Breast epithelium (tissue), 3 donors: ENCODE results near the gene CTAGE4.
"Not testable (repeated sequence)": the region's sequence is repeated elsewhere in the genome, so short reads cannot be mapped to it uniquely, and the experiment has no call there.

ENCODE experiments used
- CTCF ChIP-seq, 3 donors: fragments of 450-650 bp; IDR thresholded peaks; one replicate each; pipeline ENCODE4 v1.5.1; 2016 to 2017; ENCODE audit warnings: antibody characterized with exemption in 3 of 3, mild to moderate bottlenecking in 3 of 3, moderate library complexity in 3 of 3
- POLR2A ChIP-seq: fragments of 450-650 bp; IDR thresholded peaks from one replicate; pipeline ENCODE4 v1.6.1; 2016; ENCODE audit warnings: antibody characterized with exemption, mild to moderate bottlenecking, moderate library complexity

GRCh38 chr7:144179165-144179479, 4.1 kb upstream of the CTAGE4 start:
- not testable (repeated sequence) for TF ChIP-seq POLR2A; CTCF (IDR thresholded peaks at IDR 0.05)
